ENCODE measurements around the gene LRRC10B.

GRCh38 chr11:61515686-61516085, 7.1 kb downstream of the LRRC10B start:
- TF ChIP-seq CTCF (conservative IDR thresholded peaks at IDR 0.05 in 1 of 2, IDR thresholded peaks at IDR 0.05 in 1 of 2; ENCODE audit: extremely low read depth in 1 of 2, insufficient read depth in 1 of 2, low read depth in 1 of 2, low read length in 2 of 2) (no peak), EZH2 (IDR thresholded peaks at IDR 0.05; ENCODE audit: borderline replicate concordance, low read length) (no peak)
